ENCODE measurements around the gene SOX5.
"Not testable (repeated sequence)": the region's sequence is repeated elsewhere in the genome, so short reads cannot be mapped to it uniquely, and the experiment has no call there.

SOX5 gene

GRCh38 chr12:23909551-23909950 is 39.9 kb downstream of the SOX5 start:
- no peak for DNase-seq (ENCODE audit: extremely low read depth in 1 of 2, low read depth in 1 of 2)

- DNase-seq (ENCODE audit: extremely low read depth in 1 of 2, low read depth in 1 of 2) = no peak
These were observed 43.1 kb downstream of the SOX5 start for GRCh38 chr12:23906329-23906728.

GRCh38 chr12:23899434-23899833 is 50.0 kb downstream of the SOX5 start:
- no peak for DNase-seq (ENCODE audit: extremely low read depth in 1 of 2, low read depth in 1 of 2)

GRCh38 chr12:23898121-23898520 is 51.3 kb downstream of the SOX5 start:
- DNase-seq (ENCODE audit: extremely low read depth in 1 of 2, low read depth in 1 of 2) = no peak

GRCh38 chr12:23895792-23896218 is 53.7 kb downstream of the SOX5 start:
- no peak for DNase-seq (ENCODE audit: extremely low read depth in 1 of 2, low read depth in 1 of 2)

GRCh38 chr12:23893611-23894010 is 55.9 kb downstream of the SOX5 start:
- DNase-seq (ENCODE audit: extremely low read depth in 1 of 2, low read depth in 1 of 2) = no peak

GRCh38 chr12:23891115-23891514 is 58.4 kb downstream of the SOX5 start:
- no peak for DNase-seq (ENCODE audit: extremely low read depth in 1 of 2, low read depth in 1 of 2)

- no peak for DNase-seq (ENCODE audit: extremely low read depth in 1 of 2, low read depth in 1 of 2)
These were observed 60.4 kb downstream of the SOX5 start for GRCh38 chr12:23889069-23889440.

- no peak for DNase-seq (ENCODE audit: extremely low read depth in 1 of 2, low read depth in 1 of 2)
These were observed 60.9 kb downstream of the SOX5 start for GRCh38 chr12:23888396-23889068.

GRCh38 chr12:23887055-23887835 is 62.2 kb downstream of the SOX5 start:
- DNase-seq (ENCODE audit: extremely low read depth in 1 of 2, low read depth in 1 of 2) = no peak

GRCh38 chr12:23885394-23885793 is 64.1 kb downstream of the SOX5 start:
- DNase-seq (ENCODE audit: extremely low read depth in 1 of 2, low read depth in 1 of 2) = no peak

- DNase-seq (ENCODE audit: extremely low read depth in 1 of 2, low read depth in 1 of 2) = no peak
These were observed 64.6 kb downstream of the SOX5 start for GRCh38 chr12:23884909-23885308.

- no peak for DNase-seq (ENCODE audit: extremely low read depth in 1 of 2, low read depth in 1 of 2)
These were observed 68.5 kb downstream of the SOX5 start for GRCh38 chr12:23880988-23881387.

GRCh38 chr12:23876618-23877017 is 72.9 kb downstream of the SOX5 start:
- DNase-seq (ENCODE audit: extremely low read depth in 1 of 2, low read depth in 1 of 2) = not testable (repeated sequence)

- no peak for DNase-seq (ENCODE audit: extremely low read depth in 1 of 2, low read depth in 1 of 2)
These were observed 81.7 kb downstream of the SOX5 start for GRCh38 chr12:23867794-23868193.

GRCh38 chr12:23862701-23863100 is 86.8 kb downstream of the SOX5 start:
- no peak for DNase-seq (ENCODE audit: extremely low read depth in 1 of 2, low read depth in 1 of 2)

- no peak for DNase-seq (ENCODE audit: extremely low read depth in 1 of 2, low read depth in 1 of 2)
These were observed 89.5 kb downstream of the SOX5 start for GRCh38 chr12:23860019-23860418.

- DNase-seq (ENCODE audit: extremely low read depth in 1 of 2, low read depth in 1 of 2) = no peak
These were observed 92.3 kb downstream of the SOX5 start for GRCh38 chr12:23857178-23857577.

- no peak for DNase-seq (ENCODE audit: extremely low read depth in 1 of 2, low read depth in 1 of 2)
These were observed 93.7 kb downstream of the SOX5 start for GRCh38 chr12:23855813-23856212.

GRCh38 chr12:23854598-23854997 is 94.9 kb downstream of the SOX5 start:
- DNase-seq (ENCODE audit: extremely low read depth in 1 of 2, low read depth in 1 of 2) = no peak

GRCh38 chr12:23853640-23854039 is 95.8 kb downstream of the SOX5 start:
- no peak for DNase-seq (ENCODE audit: extremely low read depth in 1 of 2, low read depth in 1 of 2)

GRCh38 chr12:23851602-23852001 is 97.9 kb downstream of the SOX5 start:
- DNase-seq (ENCODE audit: extremely low read depth in 1 of 2, low read depth in 1 of 2) = no peak

All from stimulated activated CD8-positive, alpha-beta memory T cell treated with anti-CD3 and anti-CD28 coated beads, Interleukin-7, amount 100 ng/mL, for 48 hours (primary cell).